HepG2 (cell line): ENCODE measurements around the gene NUTF2. TPM values are rescaled to one million over a fixed set of nuclear protein-coding genes. Genes with fewer than 3 reads are reported as not detected.
A peak's percentile ranks its signal among the peaks of the same experiment; 100 is the strongest.

Experiments
- AGO1 ChIP-seq: fragments of 200-400 bp; formaldehyde crosslinking; IDR thresholded peaks from 2 replicates; pipeline ENCODE4 v1.6.1; 2017; ENCODE audit warnings: mild to moderate bottlenecking, low read depth, low read length, moderate library complexity; ENCODE audit not compliant: poor library complexity, severe bottlenecking
- EP300 ChIP-seq, 3 experiments: sonication (generic) in 1 of 3; formaldehyde crosslinking in 1 of 3; IDR thresholded peaks; 2 replicates each; pipeline versions ENCODE4 v1.5.1 to v1.6.1; 2011 to 2020; ENCODE audit warnings: low read depth in 2 of 3, low read length in 2 of 3, borderline replicate concordance in 1 of 3, improper control_type of control experiment in 1 of 3, mild to moderate bottlenecking in 1 of 3, missing genetic modification reagents in 1 of 3, moderate library complexity in 1 of 3
- HMG20A ChIP-seq: IDR thresholded peaks from 2 replicates; pipeline ENCODE4 v1.6.1; 2016; ENCODE audit warnings: borderline replicate concordance
- MXD4 ChIP-seq: IDR thresholded peaks from 2 replicates; pipeline ENCODE4 v1.6.1; 2016; ENCODE audit warnings: mild to moderate bottlenecking, missing biosample characterization, missing genetic modification reagents
- TBX2 ChIP-seq: sonication (generic); formaldehyde crosslinking; IDR thresholded peaks from 2 replicates; pipeline ENCODE4 v1.5.0; 2020; ENCODE audit warnings: missing genetic modification reagents, mild to moderate bottlenecking, borderline replicate concordance
- XBP1 ChIP-seq: sonication (generic); formaldehyde crosslinking; IDR thresholded peaks from 2 replicates; pipeline ENCODE4 v1.5.0; 2020; ENCODE audit warnings: missing genetic modification reagents
- ZBTB7B ChIP-seq: sonication (generic); formaldehyde crosslinking; IDR thresholded peaks from 2 replicates; pipeline ENCODE4 v1.4.0; 2020; ENCODE audit warnings: missing genetic modification reagents
- ZMAT3 ChIP-seq: sonication (generic); formaldehyde crosslinking; conservative IDR thresholded peaks from 2 replicates; pipeline ENCODE4 v1.7.0; 2021; ENCODE audit warnings: missing genetic modification reagents
- ZNF296 ChIP-seq: sonication (generic); formaldehyde crosslinking; conservative IDR thresholded peaks from 2 replicates; pipeline ENCODE4 v1.5.0; 2020; ENCODE audit warnings: mild to moderate bottlenecking, missing genetic modification reagents
- ZNF335 ChIP-seq: sonication (generic); formaldehyde crosslinking; IDR thresholded peaks from 2 replicates; pipeline ENCODE4 v1.4.0; 2020; ENCODE audit warnings: missing genetic modification reagents
- ZNF558 ChIP-seq: sonication (generic); formaldehyde crosslinking; IDR thresholded peaks from 2 replicates; pipeline ENCODE4 v1.9.0; 2022; ENCODE audit warnings: mild to moderate bottlenecking, missing genetic modification reagents, borderline replicate concordance
- ZNF598 ChIP-seq: sonication (generic); formaldehyde crosslinking; IDR thresholded peaks from 2 replicates; pipeline ENCODE4 v1.5.1; 2020; ENCODE audit warnings: mild to moderate bottlenecking, missing genetic modification reagents, borderline replicate concordance
- ZNF747 ChIP-seq: sonication (generic); formaldehyde crosslinking; IDR thresholded peaks from 2 replicates; pipeline ENCODE4 v1.8.1; 2023; ENCODE audit warnings: missing genetic modification reagents, mild to moderate bottlenecking, borderline replicate concordance
- ZNF816 ChIP-seq: sonication (generic); formaldehyde crosslinking; IDR thresholded peaks from 2 replicates; pipeline ENCODE4 v1.8.0; 2022; ENCODE audit warnings: missing genetic modification reagents, mild to moderate bottlenecking, borderline replicate concordance
- polyA plus RNA-seq, 8 experiments: library from polyadenylated mRNA; depleted of rRNA in 3 of 8; stranded (reverse) in 7 of 8; unstranded in 1 of 8; fragments of >200 nt; fragmentation: Illumina TruSeq in 4 of 8; extraction: Trizol in 4 of 8; gene quantifications; 2 replicates each; pipeline versions ENCODE4 v1.2.1 to v1.2.3, GENCODE V29; 2011 to 2016; ENCODE audit warnings: low read depth in 4 of 8, missing spikeins in 1 of 8, mixed read lengths in 1 of 8; ENCODE audit not compliant: insufficient read depth in 1 of 8
- total RNA-seq, 5 experiments: library from RNA; depleted of rRNA; stranded (reverse); fragments of >200 nt; fragmentation: Illumina TruSeq; extraction: Trizol; gene quantifications; 2 replicates each; pipeline ENCODE4 v1.2.3, GENCODE V29; 2016; ENCODE audit warnings: low read depth in 1 of 5
- TF ChIP-seq, protein P1 (sequence below): sonication (generic); formaldehyde crosslinking; IDR thresholded peaks from 2 replicates; pipeline ENCODE4 v1.4.0; 2020; ENCODE audit warnings: missing genetic modification reagents
- TF ChIP-seq, protein P2 (sequence below): sonication (generic); formaldehyde crosslinking; IDR thresholded peaks from 2 replicates; pipeline ENCODE4 v1.5.1; 2020; ENCODE audit warnings: mild to moderate bottlenecking, missing genetic modification reagents
- TF ChIP-seq, protein P3 (sequence below): sonication (generic); formaldehyde crosslinking; IDR thresholded peaks from 2 replicates; pipeline ENCODE4 v1.5.1; 2020; ENCODE audit warnings: mild to moderate bottlenecking, moderate library complexity, missing genetic modification reagents

NUTF2 gene
- total and polyA plus RNA-seq, 2 of the 13 experiments (the other 11 are each of a cell fraction or from before 2014, with no cell fraction given): 168 to 214 TPM

DNA sequence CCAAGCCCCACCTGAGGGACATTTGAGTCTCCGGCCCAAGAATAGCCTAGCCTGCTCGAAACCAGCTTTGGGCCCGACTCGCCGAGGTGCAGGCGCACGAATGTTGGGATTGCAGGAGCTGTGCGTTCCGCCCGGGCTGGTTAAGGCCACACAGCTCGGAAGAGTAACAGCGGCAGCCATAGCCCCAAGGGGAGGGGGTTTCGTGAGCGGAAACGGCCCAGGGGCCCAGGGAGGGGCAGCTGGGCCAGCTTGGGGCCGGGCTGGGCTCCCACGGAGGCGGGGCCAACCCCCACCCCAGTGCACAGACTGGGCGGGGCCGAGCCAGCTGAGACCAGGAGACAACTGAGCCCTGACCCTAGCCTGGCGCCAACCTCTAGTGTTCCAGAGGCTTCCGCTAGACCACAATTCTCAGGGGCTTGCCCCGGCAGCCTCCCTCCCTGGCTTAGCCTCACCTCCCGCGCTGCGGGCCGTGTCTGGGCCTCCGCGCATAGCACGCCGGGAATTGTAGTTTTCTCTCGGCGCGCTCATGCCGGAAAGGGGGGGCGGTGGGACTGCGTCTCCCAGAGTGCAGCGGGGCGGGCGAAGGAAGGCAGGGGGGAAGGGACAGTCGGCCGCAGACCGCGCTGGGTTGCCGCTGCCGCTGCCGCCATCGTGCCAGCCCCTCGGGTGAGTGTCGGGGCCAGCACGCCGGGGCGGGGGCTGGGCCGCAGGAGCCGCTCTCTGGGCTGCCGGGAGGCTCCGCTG, at the start of gene NUTF2 (continued):
- TF ChIP-seq MXD4 (CRISPR knock-in tag) (peak; percentile 81; the same call in 1 of the 2 replicates), ZNF747 (peak; percentile 96; the same call in 1 of the 2 replicates), AGO1 (peak; percentile 90), TBX2 (CRISPR knock-in tag) (peak; percentile 92), XBP1 (CRISPR knock-in tag) (no peak), ZNF598 (CRISPR knock-in tag) (peak; percentile 57), ZNF335 (CRISPR knock-in tag) (peak; percentile 85), ZMAT3 (peak; percentile 94), ZNF816 (CRISPR knock-in tag) (peak; percentile 84; the same call in 1 of the 2 replicates), ZNF296 (CRISPR knock-in tag) (no peak), ZNF558 (CRISPR knock-in tag) (no peak; the same call in 1 of the 2 replicates), HMG20A (CRISPR knock-in tag) (peak; percentile 40; the same call in 1 of the 2 replicates), EP300 (IDR thresholded peaks at IDR 0.05; ENCODE audit: low read depth in 2 of 2, low read length in 2 of 2) (peak in 1 of 2 experiments; percentile 65; a peak in 2 of 4 replicates), EP300 (CRISPR knock-in tag; IDR thresholded peaks at IDR 0.05; ENCODE audit: borderline replicate concordance) (no peak), ZBTB7B (CRISPR knock-in tag) (peak; percentile 62)
- TF ChIP-seq, protein P1, sequence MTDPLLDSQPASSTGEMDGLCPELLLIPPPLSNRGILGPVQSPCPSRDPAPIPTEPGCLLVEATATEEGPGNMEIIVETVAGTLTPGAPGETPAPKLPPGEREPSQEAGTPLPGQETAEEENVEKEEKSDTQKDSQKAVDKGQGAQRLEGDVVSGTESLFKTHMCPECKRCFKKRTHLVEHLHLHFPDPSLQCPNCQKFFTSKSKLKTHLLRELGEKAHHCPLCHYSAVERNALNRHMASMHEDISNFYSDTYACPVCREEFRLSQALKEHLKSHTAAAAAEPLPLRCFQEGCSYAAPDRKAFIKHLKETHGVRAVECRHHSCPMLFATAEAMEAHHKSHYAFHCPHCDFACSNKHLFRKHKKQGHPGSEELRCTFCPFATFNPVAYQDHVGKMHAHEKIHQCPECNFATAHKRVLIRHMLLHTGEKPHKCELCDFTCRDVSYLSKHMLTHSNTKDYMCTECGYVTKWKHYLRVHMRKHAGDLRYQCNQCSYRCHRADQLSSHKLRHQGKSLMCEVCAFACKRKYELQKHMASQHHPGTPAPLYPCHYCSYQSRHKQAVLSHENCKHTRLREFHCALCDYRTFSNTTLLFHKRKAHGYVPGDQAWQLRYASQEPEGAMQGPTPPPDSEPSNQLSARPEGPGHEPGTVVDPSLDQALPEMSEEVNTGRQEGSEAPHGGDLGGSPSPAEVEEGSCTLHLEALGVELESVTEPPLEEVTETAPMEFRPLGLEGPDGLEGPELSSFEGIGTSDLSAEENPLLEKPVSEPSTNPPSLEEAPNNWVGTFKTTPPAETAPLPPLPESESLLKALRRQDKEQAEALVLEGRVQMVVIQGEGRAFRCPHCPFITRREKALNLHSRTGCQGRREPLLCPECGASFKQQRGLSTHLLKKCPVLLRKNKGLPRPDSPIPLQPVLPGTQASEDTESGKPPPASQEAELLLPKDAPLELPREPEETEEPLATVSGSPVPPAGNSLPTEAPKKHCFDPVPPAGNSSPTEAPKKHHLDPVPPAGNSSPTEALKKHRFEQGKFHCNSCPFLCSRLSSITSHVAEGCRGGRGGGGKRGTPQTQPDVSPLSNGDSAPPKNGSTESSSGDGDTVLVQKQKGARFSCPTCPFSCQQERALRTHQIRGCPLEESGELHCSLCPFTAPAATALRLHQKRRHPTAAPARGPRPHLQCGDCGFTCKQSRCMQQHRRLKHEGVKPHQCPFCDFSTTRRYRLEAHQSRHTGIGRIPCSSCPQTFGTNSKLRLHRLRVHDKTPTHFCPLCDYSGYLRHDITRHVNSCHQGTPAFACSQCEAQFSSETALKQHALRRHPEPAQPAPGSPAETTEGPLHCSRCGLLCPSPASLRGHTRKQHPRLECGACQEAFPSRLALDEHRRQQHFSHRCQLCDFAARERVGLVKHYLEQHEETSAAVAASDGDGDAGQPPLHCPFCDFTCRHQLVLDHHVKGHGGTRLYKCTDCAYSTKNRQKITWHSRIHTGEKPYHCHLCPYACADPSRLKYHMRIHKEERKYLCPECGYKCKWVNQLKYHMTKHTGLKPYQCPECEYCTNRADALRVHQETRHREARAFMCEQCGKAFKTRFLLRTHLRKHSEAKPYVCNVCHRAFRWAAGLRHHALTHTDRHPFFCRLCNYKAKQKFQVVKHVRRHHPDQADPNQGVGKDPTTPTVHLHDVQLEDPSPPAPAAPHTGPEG (CRISPR knock-in tag): peak; percentile 64
- TF ChIP-seq, protein P2, sequence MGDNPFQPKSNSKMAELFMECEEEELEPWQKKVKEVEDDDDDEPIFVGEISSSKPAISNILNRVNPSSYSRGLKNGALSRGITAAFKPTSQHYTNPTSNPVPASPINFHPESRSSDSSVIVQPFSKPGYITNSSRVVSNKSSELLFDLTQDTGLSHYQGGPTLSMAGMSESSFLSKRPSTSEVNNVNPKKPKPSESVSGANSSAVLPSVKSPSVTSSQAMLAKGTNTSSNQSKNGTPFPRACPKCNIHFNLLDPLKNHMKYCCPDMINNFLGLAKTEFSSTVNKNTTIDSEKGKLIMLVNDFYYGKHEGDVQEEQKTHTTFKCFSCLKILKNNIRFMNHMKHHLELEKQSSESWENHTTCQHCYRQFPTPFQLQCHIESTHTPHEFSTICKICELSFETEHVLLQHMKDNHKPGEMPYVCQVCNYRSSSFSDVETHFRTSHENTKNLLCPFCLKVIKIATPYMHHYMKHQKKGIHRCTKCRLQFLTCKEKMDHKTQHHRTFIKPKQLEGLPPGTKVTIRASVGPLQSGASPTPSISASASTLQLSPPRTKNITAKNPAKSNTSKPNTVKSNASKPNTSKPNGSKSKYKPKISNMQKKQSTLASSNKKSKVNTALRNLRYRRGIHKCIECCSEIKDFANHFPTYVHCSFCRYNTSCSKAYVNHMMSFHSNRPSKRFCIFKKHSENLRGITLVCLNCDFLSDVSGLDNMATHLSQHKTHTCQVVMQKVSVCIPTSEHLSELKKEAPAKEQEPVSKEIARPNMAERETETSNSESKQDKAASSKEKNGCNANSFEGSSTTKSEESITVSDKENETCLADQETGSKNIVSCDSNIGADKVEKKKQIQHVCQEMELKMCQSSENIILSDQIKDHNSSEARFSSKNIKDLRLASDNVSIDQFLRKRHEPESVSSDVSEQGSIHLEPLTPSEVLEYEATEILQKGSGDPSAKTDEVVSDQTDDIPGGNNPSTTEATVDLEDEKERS (CRISPR knock-in tag): peak; percentile 77; the same call in 1 of the 2 replicates
- TF ChIP-seq, protein P3, sequence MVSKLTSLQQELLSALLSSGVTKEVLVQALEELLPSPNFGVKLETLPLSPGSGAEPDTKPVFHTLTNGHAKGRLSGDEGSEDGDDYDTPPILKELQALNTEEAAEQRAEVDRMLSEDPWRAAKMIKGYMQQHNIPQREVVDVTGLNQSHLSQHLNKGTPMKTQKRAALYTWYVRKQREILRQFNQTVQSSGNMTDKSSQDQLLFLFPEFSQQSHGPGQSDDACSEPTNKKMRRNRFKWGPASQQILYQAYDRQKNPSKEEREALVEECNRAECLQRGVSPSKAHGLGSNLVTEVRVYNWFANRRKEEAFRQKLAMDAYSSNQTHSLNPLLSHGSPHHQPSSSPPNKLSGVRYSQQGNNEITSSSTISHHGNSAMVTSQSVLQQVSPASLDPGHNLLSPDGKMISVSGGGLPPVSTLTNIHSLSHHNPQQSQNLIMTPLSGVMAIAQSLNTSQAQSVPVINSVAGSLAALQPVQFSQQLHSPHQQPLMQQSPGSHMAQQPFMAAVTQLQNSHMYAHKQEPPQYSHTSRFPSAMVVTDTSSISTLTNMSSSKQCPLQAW (CRISPR knock-in tag): no peak; the same call in none of the 2 replicates
